A673 (cell line): ENCODE measurements around the gene AMH. TPM values are rescaled to one million over a fixed set of nuclear protein-coding genes. Genes with fewer than 3 reads are reported as not detected.
"Not testable (repeated sequence)": the region's sequence is repeated elsewhere in the genome, so short reads cannot be mapped to it uniquely, and the experiment has no call there.

ENCODE experiments used
- BruUV-seq: library from RNA; stranded (reverse); fragments of 400-500 nt; replicated peaks from 2 replicates; lab custom pipeline; 2021; lab: Mats Ljungman, UMichigan
- CTCF ChIA-PET: fragments of 300-600 bp; sonication (Branson Sonifier 250); formaldehyde crosslinking; loops from one replicate; lab custom pipeline; 2022; ENCODE audit warnings: antibody characterized with exemption; lab: Charles Lee
- POLR2A ChIA-PET: fragments of 300-600 bp; sonication (Branson Sonifier 250); formaldehyde crosslinking; loops from one replicate; lab custom pipeline; 2022; ENCODE audit warnings: antibody characterized with exemption; ENCODE audit not compliant: low non-redundant PET; lab: Charles Lee
- DNase-seq: peaks from one replicate; pipeline ENCODE4 v3.0.0-alpha.2; 2015; ENCODE audit warnings: low spot score
- H3K27ac ChIP-seq: fragments of 200-600 bp; sonication (generic); 2 replicates; pipeline ENCODE4 v1.5.1; 2016; ENCODE audit warnings: mixed run types, low read depth, mild to moderate bottlenecking, mixed read lengths, antibody characterized with exemption, low read length; ENCODE audit not compliant: poor library complexity, severe bottlenecking
- H3K27me3 ChIP-seq: fragments of 200-600 bp; sonication (generic); replicated peaks from 2 replicates; pipeline ENCODE4 v1.6.1; 2017; ENCODE audit warnings: mixed run types, low read depth, mild to moderate bottlenecking, mixed read lengths, antibody characterized with exemption, low read length; ENCODE audit not compliant: insufficient read depth, poor library complexity
- H3K36me3 ChIP-seq: fragments of 200-600 bp; sonication (generic); 2 replicates; pipeline ENCODE4 v1.6.1; 2016; ENCODE audit warnings: mixed run types, mild to moderate bottlenecking, mixed read lengths, antibody characterized with exemption, low read length; ENCODE audit not compliant: insufficient read depth, poor library complexity, severe bottlenecking
- H3K4me1 ChIP-seq: fragments of 200-600 bp; sonication (generic); 2 replicates; pipeline ENCODE4 v1.6.1; 2017; ENCODE audit warnings: mixed run types, mild to moderate bottlenecking, mixed read lengths, antibody characterized with exemption, low read length; ENCODE audit not compliant: insufficient read depth, poor library complexity, severe bottlenecking
- H3K4me3 ChIP-seq: fragments of 200-600 bp; sonication (generic); 2 replicates; pipeline ENCODE4 v1.5.1; 2016; ENCODE audit warnings: low read depth, mixed run types, mild to moderate bottlenecking, mixed read lengths, low read length; ENCODE audit not compliant: poor library complexity, severe bottlenecking
- H3K9me3 ChIP-seq: fragments of 200-600 bp; sonication (generic); 2 replicates; pipeline ENCODE4 v1.6.1; 2016; ENCODE audit warnings: mixed run types, low read depth, mild to moderate bottlenecking, mixed read lengths, antibody characterized with exemption, low read length; ENCODE audit not compliant: poor library complexity, severe bottlenecking
- CTCF ChIP-seq: fragments of 300-800, 200-600 bp; sonication (generic); conservative IDR thresholded peaks from 2 replicates; pipeline ENCODE4 v1.5.1; 2017; ENCODE audit warnings: low read depth, mild to moderate bottlenecking, antibody characterized with exemption, low read length, moderate library complexity, mixed read lengths
- EZH2 ChIP-seq: fragments of 200-600 bp; sonication (generic); IDR thresholded peaks from 2 replicates; pipeline ENCODE4 v1.6.1; 2017; ENCODE audit warnings: borderline replicate concordance, low read depth, mild to moderate bottlenecking, mixed read lengths, antibody characterized with exemption, low read length; ENCODE audit not compliant: poor library complexity, severe bottlenecking
- intact Hi-C: fragments of 100-400 bp; cut with micrococcal nuclease; formaldehyde crosslinking; loops from one replicate; pipeline ENCODE4 v1.10.0; 2022; ENCODE audit not compliant: unreplicated experiment
- total RNA-seq: library from RNA; stranded (reverse); gene quantifications from 2 replicates; pipeline ENCODE4 v1.2.3, GENCODE V29; 2021

AMH gene
- total RNA-seq, 1 experiment from 2014 or later: 16.3 TPM

- H3K27ac ChIP-seq: no peak overlapping the region
- no peak overlapping the region for H3K4me3 ChIP-seq
- H3K27me3 ChIP-seq: no peaks in the 10 kb centered on the region
- TF ChIP-seq CTCF (no peak), EZH2 (no peak)
- ChIA-PET CTCF (no interaction called here), POLR2A (interaction anchor here (0.6 kb wide), 1 partner anchor 25 kb away, joined by 6 read pairs; the partner anchor contains the start of gene JSRP1)
- no peaks in the 10 kb centered on the region for H3K4me1 ChIP-seq
- DNase-seq: no peak
- intact Hi-C loops: no loop called here
- H3K9me3 ChIP-seq: no peaks in the 10 kb centered on the region
- no TSS peak for BruUV-seq
- H3K36me3 ChIP-seq: peaks cover 4% of the 10 kb centered on the region
Observed at GRCh38 chr19:2280633-2281264, 31.6 kb downstream of the AMH start.

GRCh38 chr19:2281265-2282061 lies 32.3 kb downstream of the AMH start:
- BruUV-seq, H3K27me3 ChIP-seq, H3K36me3 ChIP-seq, H3K4me1 ChIP-seq, intact Hi-C loops, CTCF ChIA-PET, DNase-seq, H3K9me3 ChIP-seq, H3K27ac ChIP-seq, H3K4me3 ChIP-seq: not testable (repeated sequence)
- POLR2A ChIA-PET: interaction anchor here (0.6 kb wide), 1 partner anchor 25 kb away, joined by 6 read pairs; the partner anchor contains the start of gene JSRP1

GRCh38 chr19:2282062-2282861 lies 33.1 kb downstream of the AMH start, which contains the start of gene PEAK3:
Gene PEAK3, minus strand, starts transcription at chr19:2282175. Its CDS starts 1,244 bp downstream, at chr19:2280931.
- TF ChIP-seq CTCF: no peak
- TF ChIP-seq EZH2: no peak
- POLR2A ChIA-PET: no interaction called here
- no peak for DNase-seq
- no peaks in the 10 kb centered on the region for H3K27me3 ChIP-seq
- H3K36me3 ChIP-seq: no peaks in the 10 kb centered on the region
- H3K9me3 ChIP-seq: no peaks in the 10 kb centered on the region
- CTCF ChIA-PET: no interaction called here
- H3K4me3 ChIP-seq: no peak within 1 kb of the TSS
- intact Hi-C loops: no loop called here
- BruUV-seq: no TSS peak
- H3K4me1 ChIP-seq: no peaks in the 10 kb centered on the region
- no peak within 1 kb of the TSS for H3K27ac ChIP-seq
